Amniotic epithelial cell (primary cell): ENCODE measurements around the gene WBP1.
A peak's percentile ranks its signal among the peaks of the same experiment; 100 is the strongest.
"Not testable (repeated sequence)": the region's sequence is repeated elsewhere in the genome, so short reads cannot be mapped to it uniquely, and the experiment has no call there.

ENCODE experiments used
- DNase-seq: peaks from one replicate; pipeline ENCODE4 v3.0.0-alpha.2; 2010; ENCODE audit warnings: low read depth

WBP1 gene

DNA sequence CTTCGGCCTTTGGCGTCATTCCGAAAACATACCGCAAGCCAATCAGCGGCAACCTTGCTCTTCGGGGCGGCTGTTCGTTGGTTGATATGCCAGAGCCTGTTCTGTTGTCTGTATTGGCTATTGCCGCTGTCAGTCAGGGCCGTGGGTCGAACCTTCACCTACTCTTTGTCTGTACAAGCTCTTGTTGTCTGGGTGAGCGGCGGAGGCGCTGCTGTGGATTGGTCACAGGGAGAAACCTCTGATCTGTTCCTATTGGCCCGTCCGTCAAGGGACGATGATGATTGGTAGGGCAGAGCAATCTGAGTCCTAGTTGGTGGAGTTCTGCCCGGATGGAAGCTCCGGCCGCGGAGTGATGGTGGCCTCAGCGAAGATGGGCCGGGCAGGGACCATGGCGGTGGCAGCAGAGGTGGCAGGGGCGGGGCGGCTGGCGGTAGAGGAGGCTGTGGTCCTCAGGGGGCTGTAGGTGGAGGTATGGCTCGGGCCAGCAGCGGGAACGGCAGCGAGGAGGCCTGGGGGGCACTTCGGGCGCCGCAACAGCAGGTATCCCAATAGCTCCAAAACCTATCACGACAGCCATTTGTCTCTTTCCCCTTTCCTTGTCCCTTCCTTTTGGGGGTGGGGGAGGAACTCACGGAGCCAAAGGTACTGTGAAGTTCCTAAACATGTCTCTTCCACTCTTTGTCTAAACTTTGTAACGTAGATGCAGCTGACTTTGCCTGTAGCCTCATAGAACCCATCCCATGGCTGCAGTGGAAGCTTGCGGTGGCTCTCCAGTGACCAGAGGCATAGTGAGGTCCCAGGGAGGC lies at the start of gene WBP1:
TSS of gene WBP1 (plus strand) at position 307 of the 806 bp plus-strand sequence. CDS start at position 472, 165 bp downstream.
- DNase-seq, result peak; percentile 100

GRCh38 chr2:74413001-74413698 lies 45.1 kb upstream of the WBP1 start:
- DNase-seq, result no peak

GRCh38 chr2:74414441-74414840 lies 43.8 kb upstream of the WBP1 start:
- DNase-seq, result no peak

DNA sequence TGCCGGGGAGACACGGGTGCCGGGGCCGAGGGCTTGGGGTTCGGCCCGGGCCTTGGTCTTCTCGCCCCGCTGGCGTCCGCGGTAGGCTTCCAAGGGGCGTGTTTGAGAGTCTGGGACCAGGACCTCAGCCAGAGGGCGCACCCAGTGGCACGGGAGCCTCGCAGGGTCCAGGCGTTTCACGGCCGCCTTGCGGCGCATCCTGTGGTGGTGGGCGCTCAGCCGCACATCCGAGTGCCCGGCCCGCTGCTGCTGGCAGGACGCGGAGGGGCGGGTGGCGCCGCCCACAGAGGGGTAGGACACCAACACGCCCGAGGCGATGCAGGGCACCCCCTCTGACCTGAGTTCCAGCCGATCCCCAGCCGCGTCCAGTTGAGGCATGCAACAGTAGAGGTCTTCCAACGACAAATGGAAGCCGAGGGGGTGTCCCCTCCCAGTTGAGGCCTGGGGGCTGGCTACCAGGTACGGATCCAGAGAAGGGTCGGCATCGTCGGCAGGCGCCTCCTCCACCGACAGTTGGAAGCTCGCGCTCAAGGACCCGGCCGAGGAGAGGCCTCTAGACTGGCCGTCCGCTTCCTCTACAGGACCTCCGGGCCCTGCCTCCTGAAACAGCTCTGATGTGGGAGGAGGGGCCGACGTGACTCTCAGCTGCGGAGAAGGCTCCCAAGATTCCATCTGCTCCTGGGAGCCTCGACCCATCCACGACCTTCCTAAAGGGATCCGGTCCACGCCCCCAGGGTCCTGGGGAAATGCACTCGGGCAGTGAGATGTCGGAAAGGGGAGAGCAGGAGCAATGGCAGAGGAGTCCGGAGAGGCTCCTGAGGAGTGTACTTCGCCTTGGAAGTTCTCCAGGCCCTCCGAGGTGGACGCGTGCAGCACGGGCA lies 43.1 kb upstream of the WBP1 start:
- DNase-seq, result peak; percentile 43

- DNase-seq, result no peak
Observed at GRCh38 chr2:74415762-74416395, 42.4 kb upstream of the WBP1 start.

DNA sequence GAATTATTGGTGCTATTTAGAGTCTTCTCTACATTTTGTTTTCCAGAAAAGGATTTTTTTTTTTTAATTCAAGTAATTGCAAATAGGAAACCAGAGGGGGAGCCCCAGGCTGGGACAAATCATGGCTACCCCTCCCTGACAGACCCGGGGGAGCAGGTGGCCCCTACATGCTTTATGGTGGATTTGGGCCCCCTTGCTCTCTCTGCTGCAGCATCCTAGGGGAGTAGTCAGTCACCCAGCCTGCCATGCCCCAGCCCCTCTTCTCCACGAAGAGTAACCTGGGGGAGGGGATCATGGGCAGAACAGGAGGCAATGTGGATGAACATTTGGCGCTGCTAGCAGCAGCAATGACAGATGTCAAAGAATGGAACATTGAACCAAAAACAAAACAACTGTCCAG lies 41.5 kb upstream of the WBP1 start:
- DNase-seq, result no peak

DNA sequence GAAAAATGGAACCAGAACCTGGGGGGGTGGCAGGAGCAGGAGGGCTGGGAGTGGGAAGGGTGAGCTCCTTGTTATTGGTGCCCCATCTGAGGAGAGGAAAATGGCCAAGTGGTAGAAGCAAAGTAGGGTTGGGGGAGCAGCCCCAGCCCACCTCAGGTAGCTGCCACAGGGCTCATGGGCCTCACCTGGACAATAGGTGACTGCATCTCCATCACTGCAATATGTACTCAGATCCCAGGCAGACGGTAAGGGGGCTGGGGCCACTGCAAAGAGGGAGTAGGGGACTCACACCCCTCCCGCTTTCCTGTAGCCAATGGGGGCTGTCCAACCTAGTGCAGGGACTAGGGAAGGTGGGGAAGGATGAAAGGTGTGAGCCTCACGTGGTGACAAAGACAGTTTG lies 41.0 kb upstream of the WBP1 start:
- no peak for DNase-seq

- no peak for DNase-seq
Observed at GRCh38 chr2:74417763-74418162, 40.5 kb upstream of the WBP1 start.

- no peak for DNase-seq
Observed at GRCh38 chr2:74418312-74418711, 39.9 kb upstream of the WBP1 start.

DNA sequence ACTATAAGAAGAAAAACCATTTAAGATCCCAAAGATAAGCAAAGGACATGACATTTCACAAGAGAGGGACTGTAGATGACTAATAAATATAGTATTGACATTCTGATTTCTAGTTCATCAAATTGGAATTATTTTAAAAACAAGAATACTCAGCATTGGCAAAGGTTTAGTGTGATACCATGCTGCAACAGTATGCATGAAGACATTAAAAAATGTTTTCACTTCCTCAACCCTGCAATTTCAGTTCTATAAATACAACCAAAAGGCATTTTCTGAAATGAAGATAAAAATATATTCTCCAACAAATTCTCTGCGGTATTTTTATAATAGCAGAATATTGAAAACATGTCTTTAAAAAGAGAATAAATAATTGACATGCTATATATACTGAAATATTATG lies 38.9 kb upstream of the WBP1 start:
- DNase-seq, result no peak

GRCh38 chr2:74420006-74420405 lies 38.2 kb upstream of the WBP1 start:
- DNase-seq, result no peak

- not testable (repeated sequence) for DNase-seq
Observed at GRCh38 chr2:74420443-74421103, 37.7 kb upstream of the WBP1 start.

GRCh38 chr2:74421221-74421870 lies 36.9 kb upstream of the WBP1 start, which contains the start of the genes C2orf81 and WDR54:
Gene C2orf81 (minus strand): TSS chr2:74421619. CDS start chr2:74421560, 59 bp downstream.
Gene WDR54 (plus strand): TSS chr2:74421730. CDS start chr2:74422154, 424 bp downstream.
- DNase-seq, result peak; percentile 64

- no peak for DNase-seq
Observed at GRCh38 chr2:74423231-74424095, 34.8 kb upstream of the WBP1 start.

- DNase-seq, result no peak
Observed at GRCh38 chr2:74424139-74424992, 33.9 kb upstream of the WBP1 start.

DNA sequence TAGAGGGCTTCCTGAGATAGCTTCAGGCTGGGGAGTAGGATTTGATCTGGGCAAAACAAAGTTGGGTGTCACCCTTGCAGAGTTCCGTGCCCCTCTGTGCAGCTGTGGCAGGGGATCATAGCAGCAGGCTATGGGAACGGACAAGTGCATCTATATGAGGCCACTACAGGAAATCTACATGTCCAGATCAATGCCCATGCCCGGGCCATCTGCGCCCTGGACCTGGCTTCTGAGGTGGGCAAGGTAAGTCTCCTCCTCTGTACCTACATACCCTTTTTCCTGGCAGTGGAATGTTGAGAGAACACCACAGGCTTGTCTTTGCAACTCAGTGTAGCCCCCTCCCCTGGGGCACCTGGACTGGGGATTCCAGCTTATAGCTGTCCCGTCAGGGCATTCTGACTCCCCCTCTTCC lies 33.2 kb upstream of the WBP1 start:
- no peak for DNase-seq

DNA sequence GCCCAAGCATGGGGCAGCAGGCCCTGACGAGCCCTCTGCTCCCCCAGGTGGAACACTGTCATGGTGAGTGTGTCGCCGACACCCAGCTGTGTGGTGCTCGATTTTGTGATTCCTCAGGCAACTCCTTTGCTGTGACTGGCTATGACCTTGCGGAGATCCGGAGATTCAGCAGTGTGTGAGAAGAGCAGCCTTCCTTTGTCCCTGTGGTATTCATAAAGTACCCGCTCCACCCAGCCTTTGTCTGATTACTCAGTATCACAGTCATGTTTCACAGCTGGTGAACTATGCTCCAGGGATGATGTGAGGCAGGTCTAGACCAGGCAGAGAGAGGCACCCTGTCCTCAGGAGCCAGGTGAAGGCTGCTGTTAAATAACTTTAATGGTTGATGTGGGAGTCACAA lies 32.7 kb upstream of the WBP1 start:
- DNase-seq, result no peak

DNA sequence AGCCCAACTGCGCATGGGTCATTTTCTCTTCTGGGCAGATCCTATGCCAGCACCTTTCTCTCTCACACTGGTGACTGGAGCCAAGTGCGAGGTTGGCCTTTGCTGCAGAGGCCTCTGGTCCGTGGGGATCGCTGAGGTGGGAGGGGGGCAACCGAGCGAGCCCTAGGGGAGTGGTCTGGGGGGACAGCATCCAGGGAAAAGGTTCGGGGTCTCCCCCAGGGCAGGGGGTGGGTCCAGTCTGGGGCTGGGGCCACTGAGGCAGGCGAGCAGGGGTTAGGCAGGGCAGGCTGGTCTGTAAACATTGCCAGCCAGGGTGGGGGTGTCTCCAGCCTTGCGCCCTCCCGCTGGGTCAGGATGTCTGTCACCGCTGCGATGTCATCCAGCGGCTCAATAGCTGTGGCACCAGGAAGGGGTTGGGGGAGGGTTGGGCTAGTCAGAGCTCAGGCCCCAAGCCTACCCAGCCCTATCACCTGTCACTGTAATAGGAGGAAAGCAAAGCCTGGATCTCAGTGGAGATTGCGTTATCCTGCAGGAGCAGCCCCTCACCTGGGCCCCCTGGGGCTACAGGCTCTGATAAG lies 32.0 kb upstream of the WBP1 start:
- DNase-seq, result no peak
